ENCODE data around the gene BLACAT1. TPM values are rescaled to one million over a fixed set of nuclear protein-coding genes. Genes with fewer than 3 reads are reported as not detected.
"Not testable (repeated sequence)": the region's sequence is repeated elsewhere in the genome, so short reads cannot be mapped to it uniquely, and the experiment has no call there.

BLACAT1 gene
- total RNA-seq, 4 donors from 2014 or later = 0.53 to 3.6 (median 1.5) TPM; not detected in 1

GRCh38 chr1:205491794-205492193, 35.9 kb upstream of the BLACAT1 start:
- TF ChIP-seq CTCF (IDR thresholded peaks at IDR 0.05) (no peak), POLR2A (IDR thresholded peaks at IDR 0.05) (no peak)
- H3K36me3 ChIP-seq = no peaks in the 10 kb centered on the region
- H3K4me1 ChIP-seq = peaks cover 0 to 26% (median 0%) of the 10 kb centered on the region in 4 donors
- H3K27ac ChIP-seq = no peak overlapping the region
- no peak for DNase-seq
- H3K27me3 ChIP-seq = no peaks in the 10 kb centered on the region
- H3K4me3 ChIP-seq = no peak overlapping the region
- H3K9me3 ChIP-seq = no peaks in the 10 kb centered on the region

- Histone ChIP-seq H3K9me3 (no peaks in the 10 kb centered on the region), H3K36me3 (no peaks in the 10 kb centered on the region), H3K27ac (no peak overlapping the region), H3K4me1 (peaks cover 0 to 18% (median 0%) of the 10 kb centered on the region in 4 donors), H3K27me3 (no peaks in the 10 kb centered on the region), H3K4me3 (no peak overlapping the region)
- peak; percentile 33 to 81 (median 78) for TF ChIP-seq CTCF (IDR thresholded peaks at IDR 0.05)
- no peak for TF ChIP-seq POLR2A (IDR thresholded peaks at IDR 0.05)
- peak in 2 of 3 donors; percentile 31 to 78 for DNase-seq
Measured at GRCh38 chr1:205488074-205488723, 32.4 kb upstream of the BLACAT1 start.

- no peak for DNase-seq
- Histone ChIP-seq H3K27ac (no peak overlapping the region), H3K27me3 (no peaks in the 10 kb centered on the region), H3K9me3 (no peaks in the 10 kb centered on the region), H3K4me3 (no peak overlapping the region), H3K4me1 (peaks cover 0 to 6% (median 0%) of the 10 kb centered on the region in 4 donors), H3K36me3 (no peaks in the 10 kb centered on the region)
- no peak for TF ChIP-seq CTCF (IDR thresholded peaks at IDR 0.05)
- no peak for TF ChIP-seq POLR2A (IDR thresholded peaks at IDR 0.05)
Measured at GRCh38 chr1:205486258-205486657, 30.4 kb upstream of the BLACAT1 start.

DNA sequence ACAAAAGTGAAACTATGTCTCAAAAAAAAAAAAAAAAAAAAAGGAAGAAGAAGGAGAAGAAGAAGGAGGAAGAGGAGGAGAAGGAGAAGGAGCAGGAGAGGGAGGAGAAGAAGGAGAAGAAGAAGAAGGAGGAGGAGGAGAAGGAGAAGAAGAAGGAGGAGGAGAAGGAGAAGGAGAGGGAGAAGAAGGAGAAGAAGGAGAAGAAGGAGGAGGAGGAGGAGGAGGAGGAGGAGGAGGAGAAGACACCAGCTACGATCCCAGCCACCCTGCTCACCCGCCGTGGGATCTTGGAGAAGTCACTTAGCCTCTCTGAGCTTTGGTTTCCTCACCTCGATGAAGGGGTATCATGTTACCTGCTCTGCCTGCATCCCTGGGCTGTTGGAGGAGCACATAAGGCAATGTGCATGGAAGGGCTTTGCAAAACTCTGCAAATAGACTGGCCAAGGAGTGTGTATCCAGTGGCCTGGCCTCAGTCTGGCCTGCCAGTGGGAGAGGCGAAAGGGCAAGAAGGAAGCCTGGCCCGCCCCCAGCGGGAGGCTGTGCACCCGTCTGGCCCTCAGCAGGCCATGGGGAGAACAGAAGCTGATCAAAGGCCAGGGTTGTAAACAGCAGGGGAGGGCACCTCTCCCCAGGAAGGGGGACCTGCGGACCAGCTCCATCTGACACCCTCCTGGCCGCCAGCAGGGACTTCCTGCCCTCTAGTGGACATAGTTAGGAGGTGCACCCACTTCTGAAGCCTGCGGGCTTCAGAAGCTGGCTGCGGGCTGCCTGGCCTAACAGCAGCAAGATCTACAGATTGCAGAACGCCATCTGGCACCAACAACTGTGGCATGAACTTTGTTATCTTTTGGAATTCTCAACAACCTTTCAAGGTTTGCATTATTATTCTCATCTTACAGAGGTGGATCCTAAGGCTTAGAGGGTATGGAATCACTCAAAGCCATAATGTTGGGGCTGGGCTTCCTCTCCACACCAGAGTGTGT, 29.4 kb upstream of the BLACAT1 start:
- no peak overlapping the region for H3K27ac ChIP-seq
- H3K36me3 ChIP-seq = no peaks in the 10 kb centered on the region
- H3K4me3 ChIP-seq = no peak overlapping the region
- H3K4me1 ChIP-seq = peaks cover 0 to 8% (median 6%) of the 10 kb centered on the region in 4 donors
- TF ChIP-seq CTCF (IDR thresholded peaks at IDR 0.05) (peak; percentile 81 to 97 (median 96)), POLR2A (IDR thresholded peaks at IDR 0.05) (no peak)
- DNase-seq = peak; percentile 42 to 84 (median 78)
- no peaks in the 10 kb centered on the region for H3K27me3 ChIP-seq
- H3K9me3 ChIP-seq = no peaks in the 10 kb centered on the region

- H3K4me3 ChIP-seq = no peak overlapping the region
- peaks cover 0 to 8% (median 7%) of the 10 kb centered on the region in 4 donors for H3K4me1 ChIP-seq
- no peaks in the 10 kb centered on the region for H3K27me3 ChIP-seq
- H3K36me3 ChIP-seq = no peaks in the 10 kb centered on the region
- TF ChIP-seq CTCF (IDR thresholded peaks at IDR 0.05) (no peak), POLR2A (IDR thresholded peaks at IDR 0.05) (no peak)
- H3K27ac ChIP-seq = no peak overlapping the region
- no peak for DNase-seq
- no peaks in the 10 kb centered on the region for H3K9me3 ChIP-seq
Measured at GRCh38 chr1:205483372-205483771, 27.5 kb upstream of the BLACAT1 start.

GRCh38 chr1:205482587-205482986, 26.7 kb upstream of the BLACAT1 start:
- not testable (repeated sequence) for H3K4me1 ChIP-seq, H3K36me3 ChIP-seq, H3K9me3 ChIP-seq, H3K27ac ChIP-seq, DNase-seq, H3K4me3 ChIP-seq, H3K27me3 ChIP-seq

Data from Peyer's patch (tissue), 4 donors.